Measurements from ENCODE around the gene TTL.

GRCh38 chr2:112463256-112463655, 18.7 kb upstream of the TTL start:
- TF ChIP-seq CTCF (IDR thresholded peaks at IDR 0.05) = no peak
- TF ChIP-seq REST (IDR thresholded peaks at IDR 0.05; ENCODE audit: insufficient read depth in 1 of 2, low read depth in 2 of 2, low read length in 1 of 2) = no peak
- TF ChIP-seq POLR2AphosphoS5 (IDR thresholded peaks at IDR 0.05; ENCODE audit: low read depth, low read length) = no peak
- TF ChIP-seq TCF7L2 (IDR thresholded peaks at IDR 0.05; ENCODE audit: low read depth, low read length) = no peak
- no peak for TF ChIP-seq SIN3A (IDR thresholded peaks at IDR 0.05; ENCODE audit: borderline replicate concordance, insufficient read depth, low read depth, low read length)
